Measurements from ENCODE around the gene EXPH5. TPM values are rescaled to one million over a fixed set of nuclear protein-coding genes. Genes with fewer than 3 reads are reported as not detected.

The EXPH5 gene
- total RNA-seq, 2 donors from 2014 or later: 1.4 to 2.8 TPM

DNA sequence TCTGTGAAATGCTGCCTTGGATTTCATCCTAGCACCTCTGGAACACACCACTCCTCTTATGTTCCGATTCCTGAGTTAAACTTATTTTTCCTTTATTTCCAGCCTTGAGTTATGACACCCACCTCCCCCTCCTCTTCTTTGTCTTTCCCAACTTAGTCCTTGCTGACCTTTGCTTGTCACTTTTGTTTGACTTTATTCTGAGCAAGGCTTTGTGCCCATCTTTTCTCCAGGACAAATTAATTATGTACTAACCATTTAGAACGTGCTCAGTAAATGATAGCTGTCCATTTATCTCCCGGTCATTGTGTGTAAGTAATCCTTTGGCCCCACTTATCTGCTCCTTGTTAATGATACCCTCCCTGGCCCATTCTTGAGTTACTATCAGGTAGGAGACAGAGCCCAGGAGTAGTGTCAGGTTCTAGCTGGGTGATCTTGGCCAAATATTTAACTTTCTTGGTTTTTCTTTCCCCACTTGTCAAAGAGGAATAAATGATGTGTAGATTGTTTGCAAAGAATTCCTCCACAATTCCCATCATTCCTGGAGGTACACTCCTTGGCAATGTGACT is 44.2 kb downstream of the EXPH5 start:
- no peaks in the 10 kb centered on the region for H3K9me3 ChIP-seq

DNA sequence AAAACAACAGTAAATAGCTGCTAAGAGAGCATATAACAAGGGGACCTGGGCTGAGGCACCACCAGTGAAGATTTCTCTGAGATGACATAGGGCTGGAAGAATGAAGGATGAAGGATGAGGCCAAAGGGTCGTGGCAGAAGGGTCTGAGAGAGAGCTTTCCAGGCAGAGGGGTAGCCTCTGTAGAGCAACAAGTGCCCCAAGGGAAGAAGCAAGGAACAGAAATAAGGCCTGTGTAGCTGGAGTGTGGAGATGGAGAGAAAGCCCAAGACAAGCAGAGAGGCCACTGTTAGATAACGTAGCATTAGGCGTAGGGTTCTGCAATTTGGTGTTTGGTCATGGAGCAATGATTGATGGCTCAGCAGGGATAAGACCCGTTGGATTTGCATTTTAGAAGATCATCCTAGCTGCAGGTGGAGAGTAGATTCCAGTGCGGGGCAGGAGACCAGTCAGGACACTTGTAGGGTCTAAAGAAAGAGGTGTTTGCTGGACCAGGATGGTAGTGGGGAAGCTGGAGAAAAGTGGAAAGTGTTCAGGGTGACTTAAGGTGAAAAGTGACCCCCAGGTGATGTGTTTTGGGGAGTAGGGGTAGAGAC is 47.6 kb downstream of the EXPH5 start:
- H3K36me3 ChIP-seq: no peaks in the 10 kb centered on the region
- H3K27ac ChIP-seq: no peak overlapping the region
- no peaks in the 10 kb centered on the region for H3K9me3 ChIP-seq
- H3K27me3 ChIP-seq: no peaks in the 10 kb centered on the region
- TF ChIP-seq, protein P1, sequence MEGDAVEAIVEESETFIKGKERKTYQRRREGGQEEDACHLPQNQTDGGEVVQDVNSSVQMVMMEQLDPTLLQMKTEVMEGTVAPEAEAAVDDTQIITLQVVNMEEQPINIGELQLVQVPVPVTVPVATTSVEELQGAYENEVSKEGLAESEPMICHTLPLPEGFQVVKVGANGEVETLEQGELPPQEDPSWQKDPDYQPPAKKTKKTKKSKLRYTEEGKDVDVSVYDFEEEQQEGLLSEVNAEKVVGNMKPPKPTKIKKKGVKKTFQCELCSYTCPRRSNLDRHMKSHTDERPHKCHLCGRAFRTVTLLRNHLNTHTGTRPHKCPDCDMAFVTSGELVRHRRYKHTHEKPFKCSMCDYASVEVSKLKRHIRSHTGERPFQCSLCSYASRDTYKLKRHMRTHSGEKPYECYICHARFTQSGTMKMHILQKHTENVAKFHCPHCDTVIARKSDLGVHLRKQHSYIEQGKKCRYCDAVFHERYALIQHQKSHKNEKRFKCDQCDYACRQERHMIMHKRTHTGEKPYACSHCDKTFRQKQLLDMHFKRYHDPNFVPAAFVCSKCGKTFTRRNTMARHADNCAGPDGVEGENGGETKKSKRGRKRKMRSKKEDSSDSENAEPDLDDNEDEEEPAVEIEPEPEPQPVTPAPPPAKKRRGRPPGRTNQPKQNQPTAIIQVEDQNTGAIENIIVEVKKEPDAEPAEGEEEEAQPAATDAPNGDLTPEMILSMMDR (IDR thresholded peaks at IDR 0.05): no peak
- H3K4me3 ChIP-seq: no peak overlapping the region
- peaks cover 0 to 3% of the 10 kb centered on the region in 2 donors for H3K4me1 ChIP-seq
- no peak for DNase-seq (ENCODE audit: low spot score)

More for the DNA sequence above, 44.2 kb downstream of the EXPH5 start:
- Histone ChIP-seq H3K4me1 (peaks cover 0 to 13% of the 10 kb centered on the region in 2 donors), H3K27ac (no peak overlapping the region), H3K36me3 (no peaks in the 10 kb centered on the region), H3K4me3 (no peak overlapping the region), H3K27me3 (no peaks in the 10 kb centered on the region)
- no peak for DNase-seq (ENCODE audit: low spot score)
- TF ChIP-seq, protein P1 (IDR thresholded peaks at IDR 0.05): no peak

DNA sequence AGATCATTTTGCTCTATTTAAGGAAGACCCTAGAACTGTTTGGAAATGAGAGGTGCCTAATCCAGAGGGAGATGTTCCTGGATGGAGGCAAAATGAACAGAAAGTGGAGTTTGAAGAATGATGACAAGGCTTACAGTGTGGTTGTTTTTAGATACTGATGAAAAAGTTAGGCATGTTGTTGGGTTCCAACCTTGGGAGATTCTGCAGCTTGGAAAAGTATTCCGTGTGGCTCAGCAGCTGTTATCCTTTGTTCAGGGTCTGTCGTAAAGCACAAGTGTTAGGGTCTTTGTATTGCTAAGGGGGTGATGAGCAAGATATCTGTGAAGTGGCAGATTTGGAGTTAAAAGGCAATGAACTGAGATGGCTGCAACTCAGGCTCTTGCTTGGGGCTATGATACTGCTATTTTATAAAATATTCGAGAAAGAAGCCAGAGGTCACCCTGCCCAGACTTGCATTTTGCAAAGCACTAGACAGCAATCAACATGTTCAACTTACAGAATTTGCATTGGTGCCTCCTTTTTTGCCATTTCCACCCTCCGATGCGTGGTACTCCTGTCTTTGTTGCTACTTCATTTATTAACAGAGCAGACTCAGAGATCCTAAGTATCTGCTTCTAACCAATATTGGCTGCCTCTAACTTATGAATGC is 50.1 kb downstream of the EXPH5 start:
- Histone ChIP-seq H3K4me1 (no peaks in the 10 kb centered on the region), H3K9me3 (no peaks in the 10 kb centered on the region), H3K36me3 (no peaks in the 10 kb centered on the region), H3K27ac (no peak overlapping the region), H3K4me3 (no peak overlapping the region), H3K27me3 (no peaks in the 10 kb centered on the region)
- TF ChIP-seq, protein P1 (IDR thresholded peaks at IDR 0.05): no peak
- DNase-seq (ENCODE audit: low spot score): no peak

DNA sequence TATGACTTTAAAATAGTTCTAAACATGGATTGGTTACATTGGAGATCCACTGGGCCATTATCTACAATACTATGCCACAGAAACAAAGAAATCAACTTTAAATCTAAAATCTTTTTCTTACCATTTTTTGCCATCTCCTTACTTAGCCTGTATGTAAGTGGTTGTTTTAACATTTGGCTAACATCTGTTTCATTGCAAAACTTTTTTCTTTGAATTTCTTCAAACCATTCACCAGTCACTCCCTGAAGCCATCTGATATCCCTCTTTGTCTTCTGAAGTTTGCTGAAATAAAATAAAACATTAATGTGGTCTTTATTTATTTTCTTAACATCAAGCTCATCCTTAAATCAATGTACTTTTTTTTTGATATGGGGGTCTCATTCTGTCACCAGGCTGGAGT is 52.0 kb downstream of the EXPH5 start:
- no peak overlapping the region for H3K27ac ChIP-seq
- H3K36me3 ChIP-seq: no peaks in the 10 kb centered on the region
- no peaks in the 10 kb centered on the region for H3K27me3 ChIP-seq
- no peak overlapping the region for H3K4me3 ChIP-seq
- H3K9me3 ChIP-seq: no peaks in the 10 kb centered on the region
- TF ChIP-seq, protein P1 (IDR thresholded peaks at IDR 0.05): no peak
- no peaks in the 10 kb centered on the region for H3K4me1 ChIP-seq
- no peak for DNase-seq (ENCODE audit: low spot score)

DNA sequence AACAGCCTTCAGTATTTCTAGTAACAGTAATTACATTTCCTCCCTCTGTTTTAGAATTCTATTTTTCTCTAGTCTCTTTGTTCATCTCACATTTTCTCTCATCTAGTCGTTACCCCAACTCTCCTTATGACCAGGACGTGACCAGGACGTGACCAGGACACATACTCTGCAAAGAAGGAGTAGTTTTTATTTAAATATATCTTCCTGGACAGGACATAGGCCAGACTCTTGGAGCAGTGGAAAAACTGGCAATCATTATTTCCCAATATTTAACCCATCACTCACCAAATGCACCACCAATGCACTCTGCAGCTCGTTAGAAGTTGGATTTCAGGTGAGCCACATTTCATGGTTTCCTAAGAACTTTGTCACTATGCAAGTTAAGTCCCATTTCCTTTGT is 55.1 kb downstream of the EXPH5 start:
- TF ChIP-seq, protein P1 (IDR thresholded peaks at IDR 0.05): no peak
- Histone ChIP-seq H3K4me3 (no peak overlapping the region), H3K27me3 (no peaks in the 10 kb centered on the region), H3K27ac (no peak overlapping the region), H3K4me1 (no peaks in the 10 kb centered on the region), H3K36me3 (no peaks in the 10 kb centered on the region), H3K9me3 (no peaks in the 10 kb centered on the region)
- no peak for DNase-seq (ENCODE audit: low spot score)
